Measurements from ENCODE around the gene THSD4. TPM values are rescaled to one million over a fixed set of nuclear protein-coding genes. Genes with fewer than 3 reads are reported as not detected.

THSD4 gene
- total and polyA plus RNA-seq, 2 of the 8 experiments (the other 6 are each of a cell fraction or from before 2014, with no cell fraction given) = 2.5 to 6.2 TPM

- TF ChIP-seq, protein P1, sequence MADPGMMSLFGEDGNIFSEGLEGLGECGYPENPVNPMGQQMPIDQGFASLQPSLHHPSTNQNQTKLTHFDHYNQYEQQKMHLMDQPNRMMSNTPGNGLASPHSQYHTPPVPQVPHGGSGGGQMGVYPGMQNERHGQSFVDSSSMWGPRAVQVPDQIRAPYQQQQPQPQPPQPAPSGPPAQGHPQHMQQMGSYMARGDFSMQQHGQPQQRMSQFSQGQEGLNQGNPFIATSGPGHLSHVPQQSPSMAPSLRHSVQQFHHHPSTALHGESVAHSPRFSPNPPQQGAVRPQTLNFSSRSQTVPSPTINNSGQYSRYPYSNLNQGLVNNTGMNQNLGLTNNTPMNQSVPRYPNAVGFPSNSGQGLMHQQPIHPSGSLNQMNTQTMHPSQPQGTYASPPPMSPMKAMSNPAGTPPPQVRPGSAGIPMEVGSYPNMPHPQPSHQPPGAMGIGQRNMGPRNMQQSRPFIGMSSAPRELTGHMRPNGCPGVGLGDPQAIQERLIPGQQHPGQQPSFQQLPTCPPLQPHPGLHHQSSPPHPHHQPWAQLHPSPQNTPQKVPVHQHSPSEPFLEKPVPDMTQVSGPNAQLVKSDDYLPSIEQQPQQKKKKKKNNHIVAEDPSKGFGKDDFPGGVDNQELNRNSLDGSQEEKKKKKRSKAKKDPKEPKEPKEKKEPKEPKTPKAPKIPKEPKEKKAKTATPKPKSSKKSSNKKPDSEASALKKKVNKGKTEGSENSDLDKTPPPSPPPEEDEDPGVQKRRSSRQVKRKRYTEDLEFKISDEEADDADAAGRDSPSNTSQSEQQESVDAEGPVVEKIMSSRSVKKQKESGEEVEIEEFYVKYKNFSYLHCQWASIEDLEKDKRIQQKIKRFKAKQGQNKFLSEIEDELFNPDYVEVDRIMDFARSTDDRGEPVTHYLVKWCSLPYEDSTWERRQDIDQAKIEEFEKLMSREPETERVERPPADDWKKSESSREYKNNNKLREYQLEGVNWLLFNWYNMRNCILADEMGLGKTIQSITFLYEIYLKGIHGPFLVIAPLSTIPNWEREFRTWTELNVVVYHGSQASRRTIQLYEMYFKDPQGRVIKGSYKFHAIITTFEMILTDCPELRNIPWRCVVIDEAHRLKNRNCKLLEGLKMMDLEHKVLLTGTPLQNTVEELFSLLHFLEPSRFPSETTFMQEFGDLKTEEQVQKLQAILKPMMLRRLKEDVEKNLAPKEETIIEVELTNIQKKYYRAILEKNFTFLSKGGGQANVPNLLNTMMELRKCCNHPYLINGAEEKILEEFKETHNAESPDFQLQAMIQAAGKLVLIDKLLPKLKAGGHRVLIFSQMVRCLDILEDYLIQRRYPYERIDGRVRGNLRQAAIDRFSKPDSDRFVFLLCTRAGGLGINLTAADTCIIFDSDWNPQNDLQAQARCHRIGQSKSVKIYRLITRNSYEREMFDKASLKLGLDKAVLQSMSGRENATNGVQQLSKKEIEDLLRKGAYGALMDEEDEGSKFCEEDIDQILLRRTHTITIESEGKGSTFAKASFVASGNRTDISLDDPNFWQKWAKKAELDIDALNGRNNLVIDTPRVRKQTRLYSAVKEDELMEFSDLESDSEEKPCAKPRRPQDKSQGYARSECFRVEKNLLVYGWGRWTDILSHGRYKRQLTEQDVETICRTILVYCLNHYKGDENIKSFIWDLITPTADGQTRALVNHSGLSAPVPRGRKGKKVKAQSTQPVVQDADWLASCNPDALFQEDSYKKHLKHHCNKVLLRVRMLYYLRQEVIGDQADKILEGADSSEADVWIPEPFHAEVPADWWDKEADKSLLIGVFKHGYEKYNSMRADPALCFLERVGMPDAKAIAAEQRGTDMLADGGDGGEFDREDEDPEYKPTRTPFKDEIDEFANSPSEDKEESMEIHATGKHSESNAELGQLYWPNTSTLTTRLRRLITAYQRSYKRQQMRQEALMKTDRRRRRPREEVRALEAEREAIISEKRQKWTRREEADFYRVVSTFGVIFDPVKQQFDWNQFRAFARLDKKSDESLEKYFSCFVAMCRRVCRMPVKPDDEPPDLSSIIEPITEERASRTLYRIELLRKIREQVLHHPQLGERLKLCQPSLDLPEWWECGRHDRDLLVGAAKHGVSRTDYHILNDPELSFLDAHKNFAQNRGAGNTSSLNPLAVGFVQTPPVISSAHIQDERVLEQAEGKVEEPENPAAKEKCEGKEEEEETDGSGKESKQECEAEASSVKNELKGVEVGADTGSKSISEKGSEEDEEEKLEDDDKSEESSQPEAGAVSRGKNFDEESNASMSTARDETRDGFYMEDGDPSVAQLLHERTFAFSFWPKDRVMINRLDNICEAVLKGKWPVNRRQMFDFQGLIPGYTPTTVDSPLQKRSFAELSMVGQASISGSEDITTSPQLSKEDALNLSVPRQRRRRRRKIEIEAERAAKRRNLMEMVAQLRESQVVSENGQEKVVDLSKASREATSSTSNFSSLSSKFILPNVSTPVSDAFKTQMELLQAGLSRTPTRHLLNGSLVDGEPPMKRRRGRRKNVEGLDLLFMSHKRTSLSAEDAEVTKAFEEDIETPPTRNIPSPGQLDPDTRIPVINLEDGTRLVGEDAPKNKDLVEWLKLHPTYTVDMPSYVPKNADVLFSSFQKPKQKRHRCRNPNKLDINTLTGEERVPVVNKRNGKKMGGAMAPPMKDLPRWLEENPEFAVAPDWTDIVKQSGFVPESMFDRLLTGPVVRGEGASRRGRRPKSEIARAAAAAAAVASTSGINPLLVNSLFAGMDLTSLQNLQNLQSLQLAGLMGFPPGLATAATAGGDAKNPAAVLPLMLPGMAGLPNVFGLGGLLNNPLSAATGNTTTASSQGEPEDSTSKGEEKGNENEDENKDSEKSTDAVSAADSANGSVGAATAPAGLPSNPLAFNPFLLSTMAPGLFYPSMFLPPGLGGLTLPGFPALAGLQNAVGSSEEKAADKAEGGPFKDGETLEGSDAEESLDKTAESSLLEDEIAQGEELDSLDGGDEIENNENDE (IDR thresholded peaks at IDR 0.05; ENCODE audit: insufficient replicate concordance, low read length) = no peak
- TF ChIP-seq EGR1 (IDR thresholded peaks at IDR 0.05; ENCODE audit: borderline replicate concordance, low read depth, low read length) = no peak
- TF ChIP-seq RBBP5 (IDR thresholded peaks at IDR 0.05; ENCODE audit: borderline replicate concordance, low read depth, low read length) = peak; percentile 87
- TF ChIP-seq TAF1 (IDR thresholded peaks at IDR 0.05; ENCODE audit: low read depth, low read length) = no peak; the same call in 1 of the 2 replicates
- no peak for TF ChIP-seq POLR2AphosphoS5 (IDR thresholded peaks at IDR 0.05; ENCODE audit: low read depth, low read length)
- TF ChIP-seq CBX5 (IDR thresholded peaks at IDR 0.05; ENCODE audit: low read depth, low read length) = no peak
- peak; percentile 33; the same call in 1 of the 2 replicates for TF ChIP-seq CHD2 (IDR thresholded peaks at IDR 0.05; ENCODE audit: low read length)
- TF ChIP-seq SP4 (IDR thresholded peaks at IDR 0.05; ENCODE audit: low read length) = no peak
- TF ChIP-seq TAF7 (optimal IDR thresholded peaks at IDR 0.05; ENCODE audit: borderline replicate concordance, low read depth, low read length) = no peak
- TF ChIP-seq FOSL1 (IDR thresholded peaks at IDR 0.05; ENCODE audit: insufficient read depth, low read depth, low read length) = no peak
- TF ChIP-seq BCL11A (IDR thresholded peaks at IDR 0.05; ENCODE audit: low read depth in 2 of 2, low read length in 2 of 2) = peak in 1 of 2 experiments; percentile 14
Measured at GRCh38 chr15:71114887-71115566, at the start of gene THSD4 (continued).

Measured in H1 (cell line).